Progenitor cell of endocrine pancreas (in vitro differentiated cells): ENCODE data around the gene RHOD. TPM values are rescaled to one million over a fixed set of nuclear protein-coding genes. Genes with fewer than 3 reads are reported as not detected.
A peak's percentile ranks its signal among the peaks of the same experiment; 100 is the strongest.

Experiments used
- DNase-seq: peaks from one replicate; pipeline ENCODE4 v3.0.0; 2021; ENCODE audit warnings: low spot score; ENCODE audit not compliant: unreplicated experiment
- H3K27ac Mint-ChIP-seq: 2 replicates; pipeline ENCODE4 v1.8.0; 2021; ENCODE audit warnings: mild to moderate bottlenecking, moderate library complexity, mixed read lengths
- H3K27me3 Mint-ChIP-seq: 2 replicates; pipeline ENCODE4 v1.8.0; 2021; ENCODE audit warnings: mixed read lengths
- H3K36me3 Mint-ChIP-seq: 2 replicates; pipeline ENCODE4 v1.8.0; 2022; ENCODE audit warnings: mixed read lengths; ENCODE audit not compliant: insufficient read depth
- H3K4me1 Mint-ChIP-seq: 2 replicates; pipeline ENCODE4 v1.8.0; 2021; ENCODE audit warnings: low read depth, mixed read lengths
- H3K4me3 Mint-ChIP-seq: 2 replicates; pipeline ENCODE4 v1.8.0; 2021; ENCODE audit warnings: low read depth, mild to moderate bottlenecking, moderate library complexity, mixed read lengths
- H3K9me3 Mint-ChIP-seq: 2 replicates; pipeline ENCODE4 v1.8.0; 2021; ENCODE audit warnings: low read depth, mixed read lengths
- CTCF ChIP-seq: fragments of 200-600 bp; sonication (generic); IDR thresholded peaks from one replicate; pipeline ENCODE4 v1.5.0; 2021; ENCODE audit warnings: antibody characterized with exemption, mild to moderate bottlenecking; ENCODE audit not compliant: unreplicated experiment
- microRNA-seq: library from miRNA; unstranded; fragments of <30 nt; microRNA quantifications from one replicate; pipeline ENCODE4 v1.1.0, GENCODE V29; 2020; ENCODE audit warnings: borderline number of aligned reads; ENCODE audit not compliant: unreplicated experiment
- total RNA-seq: library from RNA; stranded (reverse); gene quantifications from 2 replicates; pipeline ENCODE4 v1.2.1, GENCODE V29; 2021

The RHOD gene
- total RNA-seq, 1 donor from 2014 or later: 16.4 TPM

- peak; percentile 36 for DNase-seq
- no peaks in the 10 kb centered on the region for H3K9me3 Mint-ChIP-seq
- H3K27me3 Mint-ChIP-seq: no peaks in the 10 kb centered on the region
- peaks cover 19% of the 10 kb centered on the region for H3K4me1 Mint-ChIP-seq
- H3K36me3 Mint-ChIP-seq: no peaks in the 10 kb centered on the region
- peak overlapping the region; percentile 98 for H3K27ac Mint-ChIP-seq
- H3K4me3 Mint-ChIP-seq: peak overlapping the region; percentile 91
- TF ChIP-seq CTCF: peak; percentile 24
These were observed 63.1 kb downstream of the RHOD start for GRCh38 chr11:67119585-67120391.

GRCh38 chr11:67120456-67120855 lies 63.8 kb downstream of the RHOD start:
- peaks cover 2% of the 10 kb centered on the region for H3K36me3 Mint-ChIP-seq
- peak overlapping the region; percentile 91 for H3K4me3 Mint-ChIP-seq
- no peak for DNase-seq
- no peaks in the 10 kb centered on the region for H3K9me3 Mint-ChIP-seq
- peaks cover 19% of the 10 kb centered on the region for H3K4me1 Mint-ChIP-seq
- no peaks in the 10 kb centered on the region for H3K27me3 Mint-ChIP-seq
- TF ChIP-seq CTCF: no peak
- H3K27ac Mint-ChIP-seq: peak overlapping the region; percentile 98

GRCh38 chr11:67120881-67121710 lies 64.4 kb downstream of the RHOD start:
- no peaks in the 10 kb centered on the region for H3K27me3 Mint-ChIP-seq
- peaks cover 19% of the 10 kb centered on the region for H3K4me1 Mint-ChIP-seq
- TF ChIP-seq CTCF: no peak
- H3K4me3 Mint-ChIP-seq: peak overlapping the region; percentile 91
- peak overlapping the region; percentile 98 for H3K27ac Mint-ChIP-seq
- no peaks in the 10 kb centered on the region for H3K9me3 Mint-ChIP-seq
- peaks cover 2% of the 10 kb centered on the region for H3K36me3 Mint-ChIP-seq
- DNase-seq: no peak

Small RNA genes lying within 50 kb of the gene (microRNA-seq; reads per million reads assigned to microRNA genes)
- not detected for gene MIR6860

Other genes starting within 250 kb of the RHOD start
- gene RCE1, start 213.4 kb upstream of the RHOD start, total RNA-seq: 32.7 and 33.3 TPM in 2 replicates
- 19.6 and 20.2 TPM in 2 replicates for gene LRFN4, start 199.8 kb upstream of the RHOD start, total RNA-seq
- 25.0 and 26.5 TPM in 2 replicates for gene PC, start 98.5 kb upstream of the RHOD start, total RNA-seq
- gene C11orf86, start 81.5 kb upstream of the RHOD start, total RNA-seq: not detected in 2 replicates
- 0.20 and 0.22 TPM in 2 replicates for gene SYT12, start 33.7 kb upstream of the RHOD start, total RNA-seq
- 102 and 108 TPM in 2 replicates for gene KDM2A, start 62.4 kb downstream of the RHOD start, total RNA-seq
- gene GRK2, start 209.6 kb downstream of the RHOD start, total RNA-seq: 52.9 and 53.0 TPM in 2 replicates
- gene ANKRD13D, start 232.5 kb downstream of the RHOD start, total RNA-seq: 74.9 and 76.0 TPM in 2 replicates
- gene SSH3, start 246.7 kb downstream of the RHOD start, total RNA-seq: 48.9 and 56.9 TPM in 2 replicates